Measurements from ENCODE around the gene MEIOC. TPM values are rescaled to one million over a fixed set of nuclear protein-coding genes. Genes with fewer than 3 reads are reported as not detected.

MEIOC gene
- total and polyA plus RNA-seq, 2 of the 4 experiments (the other 2 are of a cell fraction), result 0.27 to 0.36 TPM

- ChIA-PET POLR2A (ENCODE audit: unreplicated experiment) (no interaction called here), CTCF (interaction anchor here (1.1 kb wide), 1 partner anchor 81 kb away, joined by 3 read pairs; no protein-coding TSS in a partner anchor)
- Histone ChIP-seq H3K4me2 (ENCODE audit: low read depth, low read length) (no peak overlapping the region), H3K36me3 (ENCODE audit: control insufficient read depth, insufficient read depth, low read length) (no peaks in the 10 kb centered on the region), H3K9ac (ENCODE audit: low read depth, low read length) (no peak overlapping the region), H2AK5ac (ENCODE audit: low read depth, low read length) (no peak overlapping the region), H4K5ac (ENCODE audit: low read depth, low read length) (no peak overlapping the region), H2BK15ac (ENCODE audit: low read depth, low read length) (no peak overlapping the region), H2AFZ (replicated peaks; ENCODE audit: low read length, poor library complexity) (no peak overlapping the region), H3K4ac (ENCODE audit: low read depth, low read length) (no peak overlapping the region), H3K79me1 (ENCODE audit: low read depth in 1 of 2, low read length in 2 of 2) (no peaks in the 10 kb centered on the region), H2BK120ac (ENCODE audit: low read depth, low read length) (no peak overlapping the region), H4K20me1 (ENCODE audit: insufficient read depth, low read length) (no peaks in the 10 kb centered on the region), H3K4me3 (ENCODE audit: insufficient read depth, low read depth, low read length) (no peak overlapping the region), H4K8ac (ENCODE audit: low read depth in 2 of 2, low read length in 2 of 2) (no peak overlapping the region), H2BK5ac (ENCODE audit: low read depth, low read length, poor library complexity, severe bottlenecking) (no peak overlapping the region), H2BK20ac (ENCODE audit: low read depth, low read length) (no peak overlapping the region), H2AK9ac (replicated peaks; ENCODE audit: low read depth, low read length, poor library complexity) (no peak overlapping the region), H3K56ac (ENCODE audit: extremely low read depth, insufficient read depth, low read length) (no peak overlapping the region), H3K18ac (ENCODE audit: low read depth, low read length) (no peak overlapping the region), H3K9me1 (ENCODE audit: insufficient read depth, low read length) (no peaks in the 10 kb centered on the region), H3K4me1 (ENCODE audit: control insufficient read depth, insufficient read depth, low read length) (0 out of 2 replicates have a peak, but pooled peaks cover 3% of the 10 kb centered on the region), H3K27ac (ENCODE audit: insufficient read depth, low read length) (no peak overlapping the region), H3K27me3 (ENCODE audit: control insufficient read depth, insufficient read depth, low read length) (peaks cover 4% of the 10 kb centered on the region; the same call in 1 of the 2 replicates), H3K23ac (ENCODE audit: low read depth, low read length) (no peak overlapping the region), H3K9me3 (ENCODE audit: control insufficient read depth, insufficient read depth, low read length) (no peaks in the 10 kb centered on the region), H3K14ac (replicated peaks; ENCODE audit: low read depth, low read length) (no peak overlapping the region), H4K91ac (ENCODE audit: insufficient read depth, low read depth, low read length) (no peak overlapping the region)
- in situ Hi-C loops (cut with MboI; ENCODE audit: low sequenced_read_pairs) (no loop called here), intact Hi-C loops (cut with micrococcal nuclease) (no loop called here), dilution Hi-C loops (cut with HindIII; ENCODE audit: low sequenced_read_pairs, unreplicated experiment) (no loop called here)
- ATAC-seq (ENCODE audit: low read depth) (no peak), DNase-seq (no peak)
- no TSS peak for BruUV-seq (replicated peaks)
- TF ChIP-seq RFX5 (IDR thresholded peaks at IDR 0.05; ENCODE audit: low read depth, low read length) (no peak), RAD21 (IDR thresholded peaks at IDR 0.05; ENCODE audit: low read length) (no peak), FOS (IDR thresholded peaks at IDR 0.05; ENCODE audit: low read depth, low read length) (no peak), CEBPB (IDR thresholded peaks at IDR 0.05; ENCODE audit: low read depth, low read length) (no peak), CHD1 (IDR thresholded peaks at IDR 0.05; ENCODE audit: low read depth, low read length) (no peak), POLR2A (IDR thresholded peaks at IDR 0.05; ENCODE audit: low read depth, low read length) (no peak), ELK1 (IDR thresholded peaks at IDR 0.05; ENCODE audit: borderline replicate concordance, low read depth, low read length) (no peak), RCOR1 (IDR thresholded peaks at IDR 0.05; ENCODE audit: insufficient replicate concordance, low read length) (no peak), MXI1 (IDR thresholded peaks at IDR 0.05; ENCODE audit: borderline replicate concordance, low read depth, low read length) (no peak), MAFK (IDR thresholded peaks at IDR 0.05; ENCODE audit: low read depth, low read length) (no peak), SMC3 (IDR thresholded peaks at IDR 0.05; ENCODE audit: low read depth, low read length) (no peak), MAZ (IDR thresholded peaks at IDR 0.05; ENCODE audit: borderline replicate concordance, low read depth, low read length) (no peak), NFE2L2 (IDR thresholded peaks at IDR 0.05; ENCODE audit: low read depth, low read length) (no peak), CTCF (conservative IDR thresholded peaks at IDR 0.05; ENCODE audit: low read depth, low read length) (no peak), USF2 (IDR thresholded peaks at IDR 0.05; ENCODE audit: low read depth, low read length) (no peak), BHLHE40 (IDR thresholded peaks at IDR 0.05; ENCODE audit: low read depth, low read length) (no peak)
- no CpG with 5 or more reads among the region's 5 CpGs for whole genome bisulfite sequencing, 2 experiments (ENCODE audit: extremely low coverage in 2 of 2, insufficient read length in 1 of 2)
These were observed 41.4 kb upstream of the MEIOC start for GRCh38 chr17:44614862-44615261.

Data from IMR-90 (cell line).